ENCODE measurements around the gene TUBG2.
"Not testable (repeated sequence)": the region's sequence is repeated elsewhere in the genome, so short reads cannot be mapped to it uniquely, and the experiment has no call there.

TUBG2 gene

DNA sequence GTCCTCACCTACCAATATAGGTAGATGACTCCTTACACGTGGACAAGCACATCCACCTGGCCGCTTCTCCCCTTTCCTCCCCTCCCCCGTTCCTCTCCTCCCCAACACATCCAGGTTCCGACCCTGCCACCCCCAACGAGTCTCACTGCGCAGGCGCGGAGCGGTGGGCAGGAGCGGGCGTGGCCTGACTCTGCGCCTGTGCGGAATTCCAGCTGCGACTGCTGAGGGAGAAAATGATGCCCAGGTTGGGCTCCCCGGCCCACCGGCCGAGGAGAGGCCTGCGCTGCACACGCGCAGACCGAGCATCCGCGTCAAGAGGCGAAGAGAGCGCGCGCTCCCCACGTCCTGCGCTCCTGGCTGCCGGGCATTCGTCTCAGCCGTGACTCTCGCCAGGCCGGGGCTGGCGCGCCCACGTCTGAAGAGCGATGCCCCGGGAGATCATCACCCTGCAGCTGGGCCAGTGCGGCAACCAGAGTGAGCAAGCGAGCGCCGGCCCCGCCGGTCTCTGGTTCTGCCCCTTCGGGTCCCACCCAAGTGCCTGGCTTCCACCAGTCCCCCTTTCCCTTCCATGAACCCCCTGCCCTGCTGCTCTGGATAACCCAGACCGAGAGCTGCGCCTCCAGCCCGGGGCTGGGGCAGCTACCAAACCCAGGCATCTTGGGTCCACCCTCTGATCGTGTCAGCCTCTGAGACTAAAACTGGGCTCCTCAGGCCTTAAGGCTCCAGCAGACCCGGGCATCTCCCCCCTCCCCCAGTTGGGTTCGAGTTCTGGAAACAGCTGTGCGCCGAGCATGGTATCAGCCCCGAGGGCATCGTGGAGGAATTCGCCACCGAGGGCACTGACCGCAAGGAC lies at the start of gene TUBG2:
TSS of gene TUBG2 (plus strand) at position 206 of the 853 bp plus-strand sequence. CDS start at position 426, 220 bp downstream.
- Histone ChIP-seq H3K27ac (peak within 1 kb of the TSS; percentile 61), H3K4me3 (ENCODE audit: low read depth, low read length) (peak within 1 kb of the TSS; percentile 80), H3K36me3 (peaks cover 24% of the 10 kb centered on the region), H3K9me3 (ENCODE audit: severe bottlenecking) (peaks cover 5% of the 10 kb centered on the region), H3K27me3 (ENCODE audit: insufficient read depth, low read depth, severe bottlenecking) (no peaks in the 10 kb centered on the region)
- no peak for TF ChIP-seq CTCF (IDR thresholded peaks at IDR 0.05; ENCODE audit: low read depth, low read length)
- DNase-seq = peak; percentile 98

- peaks cover 44% of the 10 kb centered on the region for H3K36me3 ChIP-seq
- H3K9me3 ChIP-seq (ENCODE audit: severe bottlenecking); H3K27me3 ChIP-seq (ENCODE audit: insufficient read depth, low read depth, severe bottlenecking): not testable (repeated sequence)
- peak overlapping the region; percentile 91 for H3K4me3 ChIP-seq (ENCODE audit: low read depth, low read length)
- peak; percentile 69 for DNase-seq
- H3K27ac ChIP-seq = peak overlapping the region; percentile 84
These were observed 49.0 kb upstream of the TUBG2 start for GRCh38 chr17:42609814-42610801.

GRCh38 chr17:42612013-42612412 lies 47.1 kb upstream of the TUBG2 start:
- Histone ChIP-seq H3K4me3 (ENCODE audit: low read depth, low read length) (no peak overlapping the region), H3K36me3 (peaks cover 58% of the 10 kb centered on the region), H3K9me3 (ENCODE audit: severe bottlenecking) (no peaks in the 10 kb centered on the region), H3K27me3 (ENCODE audit: insufficient read depth, low read depth, severe bottlenecking) (no peaks in the 10 kb centered on the region), H3K27ac (no peak overlapping the region)
- DNase-seq = no peak
- no peak for TF ChIP-seq CTCF (IDR thresholded peaks at IDR 0.05; ENCODE audit: low read depth, low read length)

DNA sequence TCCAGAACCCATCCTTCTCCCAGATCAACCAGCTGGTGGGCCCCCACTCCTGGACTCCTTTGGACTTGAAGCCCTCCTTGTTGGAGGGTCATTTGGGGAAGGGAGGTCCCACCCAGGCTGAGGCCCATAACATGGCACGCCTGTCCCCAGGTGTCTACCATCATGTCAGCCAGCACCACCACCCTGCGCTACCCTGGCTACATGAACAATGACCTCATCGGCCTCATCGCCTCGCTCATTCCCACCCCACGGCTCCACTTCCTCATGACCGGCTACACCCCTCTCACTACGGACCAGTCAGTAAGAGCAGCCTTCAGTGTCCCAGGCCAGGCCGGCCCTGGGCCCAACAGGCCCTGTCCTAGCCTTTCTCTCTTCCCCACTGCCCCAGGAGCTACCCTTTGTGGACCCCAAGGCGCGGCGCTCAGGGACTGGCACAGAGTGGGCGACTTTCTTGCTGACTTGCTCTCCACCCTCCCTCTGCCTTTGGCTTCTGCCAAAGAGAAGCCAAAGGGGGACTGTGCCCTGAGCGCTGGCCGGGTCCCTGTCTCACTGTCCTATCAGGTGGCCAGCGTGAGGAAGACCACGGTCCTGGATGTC lies 45.3 kb upstream of the TUBG2 start:
- H3K4me3 ChIP-seq (ENCODE audit: low read depth, low read length) = no peak overlapping the region
- H3K36me3 ChIP-seq = peaks cover 58% of the 10 kb centered on the region
- no peak for TF ChIP-seq CTCF (IDR thresholded peaks at IDR 0.05; ENCODE audit: low read depth, low read length)
- no peak overlapping the region for H3K27ac ChIP-seq
- no peak for DNase-seq
- no peaks in the 10 kb centered on the region for H3K27me3 ChIP-seq (ENCODE audit: insufficient read depth, low read depth, severe bottlenecking)
- no peaks in the 10 kb centered on the region for H3K9me3 ChIP-seq (ENCODE audit: severe bottlenecking)

DNA sequence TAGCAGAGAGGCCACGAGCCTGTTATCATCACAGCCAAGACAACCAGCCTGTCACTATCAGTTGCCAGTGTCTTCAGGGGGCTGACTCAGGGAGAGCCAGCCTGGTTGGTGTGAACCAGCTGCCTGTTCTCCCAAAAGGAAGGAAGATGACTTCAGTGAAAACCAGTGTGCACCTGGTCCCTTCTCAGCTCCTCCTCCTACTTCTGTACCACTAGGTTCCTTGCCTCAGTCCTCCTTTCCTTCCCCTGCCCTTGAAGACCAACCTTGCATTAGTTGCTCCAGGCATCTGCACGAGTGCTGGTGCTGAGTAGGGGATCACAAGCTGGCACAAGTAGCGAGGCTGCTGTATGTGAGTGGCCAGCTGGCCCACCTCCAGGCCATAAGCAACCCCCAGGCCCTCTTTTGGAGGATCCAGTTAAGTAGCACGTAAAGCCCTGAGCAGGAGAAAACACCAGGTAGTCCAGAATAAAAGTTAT lies 41.1 kb upstream of the TUBG2 start:
- Histone ChIP-seq H3K4me3 (ENCODE audit: low read depth, low read length) (no peak overlapping the region), H3K9me3 (ENCODE audit: severe bottlenecking) (no peaks in the 10 kb centered on the region), H3K36me3 (peaks cover 32% of the 10 kb centered on the region), H3K27me3 (ENCODE audit: insufficient read depth, low read depth, severe bottlenecking) (no peaks in the 10 kb centered on the region), H3K27ac (peak overlapping the region; percentile 32)
- peak; percentile 30 for DNase-seq
- no peak for TF ChIP-seq CTCF (IDR thresholded peaks at IDR 0.05; ENCODE audit: low read depth, low read length)

Data from WERI-Rb-1 (cell line).